ENCODE results near the gene LTA4H.

LTA4H gene

GRCh38 chr12:96057986-96058553 lies 22.7 kb upstream of the LTA4H start:
- DNase-seq (ENCODE audit: low spot score), result no peak

GRCh38 chr12:96056646-96057455 lies 21.5 kb upstream of the LTA4H start:
- no peak for DNase-seq (ENCODE audit: low spot score)

- no peak for DNase-seq (ENCODE audit: low spot score)
Measured at GRCh38 chr12:96054244-96054610, 18.8 kb upstream of the LTA4H start.

- no peak for DNase-seq (ENCODE audit: low spot score)
Measured at GRCh38 chr12:96053476-96054243, 18.3 kb upstream of the LTA4H start.

- no peak for DNase-seq (ENCODE audit: low spot score)
Measured at GRCh38 chr12:96051756-96052485, 16.5 kb upstream of the LTA4H start.

GRCh38 chr12:96050139-96050538 lies 14.8 kb upstream of the LTA4H start:
- no peak for DNase-seq (ENCODE audit: low spot score)

- DNase-seq (ENCODE audit: low spot score), result no peak
Measured at GRCh38 chr12:96049101-96049500, 13.7 kb upstream of the LTA4H start.

- DNase-seq (ENCODE audit: low spot score), result no peak
Measured at GRCh38 chr12:96048393-96048969, 13.1 kb upstream of the LTA4H start.

- DNase-seq (ENCODE audit: low spot score), result no peak
Measured at GRCh38 chr12:96047229-96048211, 12.1 kb upstream of the LTA4H start.

GRCh38 chr12:96046543-96047228 lies 11.3 kb upstream of the LTA4H start:
- DNase-seq (ENCODE audit: low spot score), result no peak

GRCh38 chr12:96045566-96045965 lies 10.2 kb upstream of the LTA4H start:
- no peak for DNase-seq (ENCODE audit: low spot score)

- no peak for DNase-seq (ENCODE audit: low spot score)
Measured at GRCh38 chr12:96044943-96045290, 9.5 kb upstream of the LTA4H start.

GRCh38 chr12:96044017-96044942 lies 8.9 kb upstream of the LTA4H start:
- no peak for DNase-seq (ENCODE audit: low spot score)

GRCh38 chr12:96041181-96041580 lies 5.8 kb upstream of the LTA4H start:
- no peak for DNase-seq (ENCODE audit: low spot score)

- no peak for DNase-seq (ENCODE audit: low spot score)
Measured at GRCh38 chr12:96040305-96041133, 5.1 kb upstream of the LTA4H start.

GRCh38 chr12:96039516-96039915 lies 4.1 kb upstream of the LTA4H start:
- DNase-seq (ENCODE audit: low spot score), result no peak

- DNase-seq (ENCODE audit: low spot score), result no peak
Measured at GRCh38 chr12:96036765-96037455, 1.5 kb upstream of the LTA4H start.
